GM19193 (cell line): ENCODE measurements around the gene TEX26.

Experiments used
- POLR2A ChIP-seq: IDR thresholded peaks from 4 replicates; pipeline ENCODE4 v1.6.1; 2011; ENCODE audit not compliant: insufficient read depth, insufficient read length; ENCODE audit errors: extremely low read depth

The TEX26 gene

DNA sequence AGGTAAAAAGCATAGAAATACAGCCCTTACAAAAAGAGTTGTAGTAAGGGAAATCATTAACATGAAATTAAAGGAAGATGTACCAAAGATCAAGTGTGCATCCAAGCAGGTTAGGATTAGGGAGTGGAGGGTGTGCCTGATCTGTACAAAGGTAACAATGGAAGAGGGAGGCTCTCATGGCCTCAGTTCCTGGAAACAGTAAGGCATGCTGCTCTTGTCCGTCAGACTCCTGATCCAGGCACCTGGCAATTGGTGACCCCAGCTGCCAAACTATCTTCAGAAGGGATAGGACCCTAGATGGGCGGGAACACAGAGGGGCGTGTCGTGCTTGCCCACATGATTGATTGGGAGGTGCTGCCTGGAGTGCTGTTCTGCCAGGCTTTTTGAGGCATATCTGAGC is 4.5 kb downstream of the TEX26 start:
- TF ChIP-seq POLR2A: no peak

GRCh38 chr13:30943881-30944280 is 11.4 kb downstream of the TEX26 start:
- no peak for TF ChIP-seq POLR2A

DNA sequence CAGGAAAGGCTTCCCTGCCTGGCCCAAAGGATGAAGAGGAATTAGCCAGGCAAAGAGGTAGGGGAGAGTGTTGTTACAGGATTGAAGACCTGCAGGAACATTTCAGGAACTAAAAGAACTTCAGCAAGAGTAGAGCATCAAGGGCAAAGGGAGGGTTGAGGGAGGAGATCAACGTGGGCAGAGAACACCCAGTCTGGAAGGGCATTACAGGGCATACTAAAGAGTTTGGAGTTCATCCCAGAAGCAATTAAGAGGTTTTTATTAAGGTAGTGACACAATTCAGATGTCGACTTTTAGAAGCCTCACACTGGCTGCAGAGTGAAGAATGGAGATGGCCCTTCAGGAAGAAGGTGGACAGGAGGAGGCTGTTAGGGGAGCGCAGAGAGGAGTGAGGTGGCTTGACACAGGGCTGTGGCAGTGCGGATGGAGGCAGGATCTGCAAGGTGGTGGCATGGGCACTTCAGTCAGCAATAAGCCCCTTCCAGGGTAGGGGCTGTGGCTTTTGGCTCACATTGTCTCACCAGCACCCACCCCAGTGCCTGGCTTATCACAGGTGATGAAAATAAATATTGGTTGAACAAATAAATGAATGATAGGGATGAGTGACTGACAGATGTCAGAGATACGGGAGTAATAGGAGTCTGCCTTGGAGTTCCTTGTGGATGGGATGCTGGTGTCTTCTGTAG is 24.9 kb downstream of the TEX26 start:
- TF ChIP-seq POLR2A: no peak

GRCh38 chr13:30959678-30960077 is 27.2 kb downstream of the TEX26 start:
- TF ChIP-seq POLR2A: no peak

GRCh38 chr13:30963791-30964190 is 31.3 kb downstream of the TEX26 start:
- TF ChIP-seq POLR2A: no peak

- no peak for TF ChIP-seq POLR2A
Observed at GRCh38 chr13:30965380-30965779, 32.9 kb downstream of the TEX26 start.

DNA sequence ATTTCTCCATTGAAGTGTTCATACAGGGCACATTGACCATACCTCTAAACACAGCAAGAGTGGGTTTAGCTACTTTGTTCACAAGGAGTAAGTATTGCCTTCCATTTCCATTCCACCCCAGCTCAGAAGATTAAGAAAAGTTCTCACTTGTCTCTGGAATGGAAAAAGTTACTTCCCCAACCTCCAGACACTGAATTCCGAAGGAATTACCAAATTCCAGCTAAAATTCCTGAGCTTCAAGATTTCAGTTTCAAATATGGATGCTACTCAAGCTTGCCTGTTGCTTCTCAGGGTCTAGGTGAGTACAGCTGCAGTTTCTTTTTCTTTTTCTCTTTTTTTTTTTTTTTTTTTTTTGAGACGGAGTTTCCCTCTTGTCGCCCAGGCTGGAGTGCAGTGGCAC is 33.6 kb downstream of the TEX26 start:
- TF ChIP-seq POLR2A: no peak

DNA sequence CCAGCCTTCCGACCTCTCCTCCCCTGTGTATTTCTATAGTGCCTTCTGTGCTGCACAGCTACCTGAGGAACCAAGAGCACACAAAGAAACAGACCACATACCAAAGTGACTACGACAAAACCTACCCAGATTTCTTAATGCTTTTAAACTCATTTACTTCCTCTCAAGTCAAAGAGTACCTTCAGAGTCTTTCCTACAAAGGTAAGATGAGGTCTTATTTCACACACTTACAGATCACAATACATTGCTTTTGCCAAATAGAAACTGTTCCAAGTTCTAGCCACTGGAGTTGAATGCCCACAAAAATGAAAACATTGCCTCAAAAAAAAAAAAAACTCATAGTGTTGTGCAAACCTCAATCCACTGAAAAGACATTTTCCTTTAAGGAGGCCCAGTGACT is 36.4 kb downstream of the TEX26 start:
- no peak for TF ChIP-seq POLR2A

DNA sequence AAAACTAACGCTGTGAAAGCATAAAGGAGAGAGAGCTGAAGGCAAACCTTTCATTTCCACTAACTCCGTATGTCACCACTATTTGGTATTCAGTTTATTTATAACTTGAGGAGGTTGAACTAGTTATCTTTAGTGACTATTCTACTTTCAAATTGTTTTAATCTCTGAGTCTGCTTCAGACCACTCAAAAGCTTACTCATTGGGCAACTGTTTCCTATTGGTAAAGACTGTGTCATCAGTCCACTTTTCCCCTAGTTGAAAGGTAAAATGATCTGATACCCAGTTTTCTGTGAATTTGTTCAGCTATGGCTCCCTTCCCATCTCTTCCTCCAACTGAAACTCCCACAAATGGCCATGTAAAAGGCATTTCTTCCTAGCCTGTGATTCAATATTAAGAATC is 39.1 kb downstream of the TEX26 start:
- TF ChIP-seq POLR2A: no peak

- TF ChIP-seq POLR2A: no peak
Observed at GRCh38 chr13:30972888-30973377, 40.5 kb downstream of the TEX26 start.

GRCh38 chr13:30974350-30974749 is 41.9 kb downstream of the TEX26 start:
- TF ChIP-seq POLR2A: no peak

DNA sequence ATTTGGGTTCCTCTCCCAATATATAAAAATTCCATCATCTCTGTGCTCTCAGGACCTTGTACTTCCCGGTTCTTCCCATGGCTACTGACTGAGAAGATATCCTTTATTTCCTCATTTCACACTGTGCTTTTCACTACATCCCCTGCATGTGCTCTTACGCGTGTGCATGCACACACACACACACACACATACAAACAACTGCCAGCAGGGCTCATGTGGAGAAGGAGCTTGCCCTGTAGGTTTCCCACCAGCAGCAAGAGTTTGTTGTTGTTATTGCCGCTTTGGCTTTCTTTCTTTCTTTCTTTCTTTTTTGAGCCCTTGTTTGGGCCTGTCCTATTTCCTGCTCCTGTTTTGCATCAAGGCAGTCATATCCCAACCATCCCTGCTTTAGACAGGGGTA is 43.6 kb downstream of the TEX26 start:
- no peak for TF ChIP-seq POLR2A

- no peak for TF ChIP-seq POLR2A
Observed at GRCh38 chr13:30978981-30979956, 46.8 kb downstream of the TEX26 start.

DNA sequence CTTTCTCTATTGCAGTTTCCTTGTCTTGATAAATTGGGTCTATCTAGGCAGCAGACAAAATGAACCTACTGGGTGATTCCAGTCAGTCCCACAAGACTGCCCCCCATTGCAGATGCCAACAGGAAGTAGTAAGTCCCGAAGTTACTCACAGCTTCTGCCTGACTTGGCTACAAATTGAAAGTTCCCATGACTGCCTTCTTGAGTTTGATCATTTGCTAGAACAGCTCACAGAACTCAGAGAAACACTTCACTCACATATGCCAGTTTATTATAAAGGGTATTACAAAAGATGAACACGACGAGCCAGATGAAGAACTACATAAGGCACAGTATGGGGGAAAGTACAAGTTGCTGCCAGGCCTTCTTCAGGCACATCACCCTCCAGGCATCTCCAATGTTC is 50.0 kb downstream of the TEX26 start:
- TF ChIP-seq POLR2A: no peak

- TF ChIP-seq POLR2A: no peak
Observed at GRCh38 chr13:30982906-30983305, 50.5 kb downstream of the TEX26 start.

GRCh38 chr13:30983431-30983830 is 51.0 kb downstream of the TEX26 start:
- no peak for TF ChIP-seq POLR2A
